Measurements from ENCODE around the gene SS18. TPM values are rescaled to one million over a fixed set of nuclear protein-coding genes. Genes with fewer than 3 reads are reported as not detected.

Gene SS18
- total RNA-seq, 2 donors from 2014 or later: 84.9 to 87.6 TPM

DNA sequence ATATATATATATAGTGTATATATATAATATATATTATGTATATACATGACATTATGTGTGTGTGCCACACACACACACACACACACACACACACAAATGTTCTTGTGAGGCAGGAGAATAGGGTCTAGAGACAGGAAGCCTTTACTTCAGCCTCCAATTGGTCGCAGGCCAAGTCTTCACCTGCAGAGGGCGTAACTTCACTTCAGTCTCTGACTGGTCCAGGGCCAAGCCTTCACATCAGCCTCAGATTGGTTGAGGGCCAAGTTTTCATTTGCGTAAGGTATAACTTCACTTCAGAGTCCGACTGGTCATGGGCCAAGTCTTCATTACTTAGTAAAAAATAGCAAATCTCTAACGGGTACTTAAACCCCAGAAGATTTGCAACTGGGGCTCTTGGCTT is 13.2 kb upstream of the SS18 start:
- no peak overlapping the region for H3K27ac Mint-ChIP-seq
- 74 to 88% methylated on average over 4 to 5 of the region's 5 CpGs for WGBS, 2 experiments (ENCODE audit: insufficient coverage in 1 of 2, insufficient read length in 1 of 2)

DNA sequence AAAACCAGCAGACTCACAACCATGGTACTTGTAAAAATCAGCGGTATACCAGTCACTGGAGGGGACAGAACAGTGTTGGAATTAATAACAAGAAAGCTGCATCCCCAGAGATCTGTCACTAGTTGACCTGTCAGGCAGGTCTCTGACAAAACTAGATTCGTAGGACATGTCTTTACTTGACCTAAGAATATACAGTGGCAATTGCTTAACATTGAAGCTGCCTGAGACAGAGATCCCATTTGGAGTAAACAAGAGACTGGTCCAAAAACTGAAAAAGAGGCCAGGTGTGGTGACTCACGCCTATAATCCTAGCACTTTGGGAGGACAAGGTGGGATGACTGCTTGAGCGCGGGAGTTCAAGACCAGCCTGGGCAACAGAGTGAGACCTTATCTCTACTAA is 7.2 kb upstream of the SS18 start:
- no peaks in the 10 kb centered on the region for H3K9me3 ChIP-seq (ENCODE audit: control insufficient read depth, low read length)
- H3K9me3 Mint-ChIP-seq: peaks cover 3% of the 10 kb centered on the region
- WGBS, 2 experiments (ENCODE audit: insufficient coverage in 1 of 2, insufficient read length in 1 of 2): 91 to 100% methylated on average over 3 to 5 of the region's 5 CpGs
- no peak overlapping the region for H3K27ac Mint-ChIP-seq
- no peak overlapping the region for H3K9ac ChIP-seq (ENCODE audit: extremely low read depth, low read length, poor library complexity, severe bottlenecking)
- DNase-seq: no peak
- H3K36me3 ChIP-seq (ENCODE audit: control insufficient read depth, insufficient read depth, low read length): no peaks in the 10 kb centered on the region
- no peak overlapping the region for H3K4me3 ChIP-seq (ENCODE audit: low read length)
- TF ChIP-seq, protein P1, sequence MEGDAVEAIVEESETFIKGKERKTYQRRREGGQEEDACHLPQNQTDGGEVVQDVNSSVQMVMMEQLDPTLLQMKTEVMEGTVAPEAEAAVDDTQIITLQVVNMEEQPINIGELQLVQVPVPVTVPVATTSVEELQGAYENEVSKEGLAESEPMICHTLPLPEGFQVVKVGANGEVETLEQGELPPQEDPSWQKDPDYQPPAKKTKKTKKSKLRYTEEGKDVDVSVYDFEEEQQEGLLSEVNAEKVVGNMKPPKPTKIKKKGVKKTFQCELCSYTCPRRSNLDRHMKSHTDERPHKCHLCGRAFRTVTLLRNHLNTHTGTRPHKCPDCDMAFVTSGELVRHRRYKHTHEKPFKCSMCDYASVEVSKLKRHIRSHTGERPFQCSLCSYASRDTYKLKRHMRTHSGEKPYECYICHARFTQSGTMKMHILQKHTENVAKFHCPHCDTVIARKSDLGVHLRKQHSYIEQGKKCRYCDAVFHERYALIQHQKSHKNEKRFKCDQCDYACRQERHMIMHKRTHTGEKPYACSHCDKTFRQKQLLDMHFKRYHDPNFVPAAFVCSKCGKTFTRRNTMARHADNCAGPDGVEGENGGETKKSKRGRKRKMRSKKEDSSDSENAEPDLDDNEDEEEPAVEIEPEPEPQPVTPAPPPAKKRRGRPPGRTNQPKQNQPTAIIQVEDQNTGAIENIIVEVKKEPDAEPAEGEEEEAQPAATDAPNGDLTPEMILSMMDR (conservative IDR thresholded peaks at IDR 0.05): no peak
- no peak overlapping the region for H3K27ac ChIP-seq (ENCODE audit: low read depth, low read length)
- no peak overlapping the region for H3K4me3 Mint-ChIP-seq
- H3K27me3 Mint-ChIP-seq (ENCODE audit: insufficient read depth): no peaks in the 10 kb centered on the region
- H3K27me3 ChIP-seq (ENCODE audit: control insufficient read depth, insufficient read depth, low read length, poor library complexity, severe bottlenecking): no peaks in the 10 kb centered on the region
- no peaks in the 10 kb centered on the region for H3K36me3 Mint-ChIP-seq (ENCODE audit: low read depth)
- no peaks in the 10 kb centered on the region for H3K4me1 Mint-ChIP-seq
- no peaks in the 10 kb centered on the region for H3K4me1 ChIP-seq (ENCODE audit: control insufficient read depth, insufficient read depth, low read length)

More for the DNA sequence above, 13.2 kb upstream of the SS18 start:
- TF ChIP-seq, protein P1 (conservative IDR thresholded peaks at IDR 0.05): peak; percentile 82
- Mint-ChIP-seq H3K36me3 (ENCODE audit: low read depth) (no peaks in the 10 kb centered on the region), H3K4me1 (no peaks in the 10 kb centered on the region), H3K27me3 (ENCODE audit: insufficient read depth) (no peaks in the 10 kb centered on the region), H3K4me3 (no peak overlapping the region), H3K9me3 (no peaks in the 10 kb centered on the region)
- Histone ChIP-seq H3K27ac (ENCODE audit: low read depth, low read length) (no peak overlapping the region), H3K9me3 (ENCODE audit: control insufficient read depth, low read length) (no peaks in the 10 kb centered on the region), H3K27me3 (ENCODE audit: control insufficient read depth, insufficient read depth, low read length, poor library complexity, severe bottlenecking) (no peaks in the 10 kb centered on the region), H3K4me1 (ENCODE audit: control insufficient read depth, insufficient read depth, low read length) (no peaks in the 10 kb centered on the region), H3K9ac (ENCODE audit: extremely low read depth, low read length, poor library complexity, severe bottlenecking) (no peak overlapping the region), H3K4me3 (ENCODE audit: low read length) (no peak overlapping the region), H3K36me3 (ENCODE audit: control insufficient read depth, insufficient read depth, low read length) (no peaks in the 10 kb centered on the region)
- DNase-seq: peak; percentile 87

DNA sequence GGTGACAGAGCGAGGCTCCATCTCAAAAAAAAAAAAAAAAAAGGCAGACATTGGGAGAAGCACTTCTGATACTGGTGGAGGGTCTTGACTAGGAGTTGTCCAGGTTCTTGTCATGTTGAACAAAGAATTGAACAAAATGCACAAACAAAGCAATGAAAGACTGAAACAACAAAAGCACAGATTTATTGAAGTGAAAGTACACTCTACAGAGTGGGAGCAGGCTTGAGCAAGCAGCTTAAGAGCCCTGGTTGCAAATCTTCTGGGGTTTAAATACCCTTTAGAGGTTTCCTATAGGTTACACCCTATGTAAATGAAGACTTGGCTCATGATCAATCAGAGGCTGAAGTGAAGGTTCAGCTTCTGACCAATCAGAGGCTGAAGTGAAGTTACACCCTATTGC is 6.4 kb upstream of the SS18 start:
- H3K9me3 ChIP-seq (ENCODE audit: control insufficient read depth, low read length): no peaks in the 10 kb centered on the region
- no peaks in the 10 kb centered on the region for H3K27me3 Mint-ChIP-seq (ENCODE audit: insufficient read depth)
- TF ChIP-seq, protein P1 (conservative IDR thresholded peaks at IDR 0.05): no peak
- H3K9ac ChIP-seq (ENCODE audit: extremely low read depth, low read length, poor library complexity, severe bottlenecking): no peak overlapping the region
- no peak overlapping the region for H3K27ac Mint-ChIP-seq
- H3K36me3 ChIP-seq (ENCODE audit: control insufficient read depth, insufficient read depth, low read length): no peaks in the 10 kb centered on the region
- no peak overlapping the region for H3K4me3 ChIP-seq (ENCODE audit: low read length)
- H3K4me3 Mint-ChIP-seq: no peak overlapping the region
- H3K4me1 Mint-ChIP-seq: no peaks in the 10 kb centered on the region
- no peaks in the 10 kb centered on the region for H3K27me3 ChIP-seq (ENCODE audit: control insufficient read depth, insufficient read depth, low read length, poor library complexity, severe bottlenecking)
- no peak overlapping the region for H3K27ac ChIP-seq (ENCODE audit: low read depth, low read length)
- H3K36me3 Mint-ChIP-seq (ENCODE audit: low read depth): no peaks in the 10 kb centered on the region
- no peaks in the 10 kb centered on the region for H3K4me1 ChIP-seq (ENCODE audit: control insufficient read depth, insufficient read depth, low read length)
- 94% methylated on average over 1 of the region's 1 CpG; no CpG with 5 or more reads in 1 of the 2 experiments for WGBS, 2 experiments (ENCODE audit: insufficient coverage in 1 of 2, insufficient read length in 1 of 2)
- DNase-seq: no peak
- peaks cover 3% of the 10 kb centered on the region for H3K9me3 Mint-ChIP-seq

All from endodermal cell (in vitro differentiated cells).